ENCODE measurements around the gene KIRREL3. TPM values are rescaled to one million over a fixed set of nuclear protein-coding genes. Genes with fewer than 3 reads are reported as not detected.

The KIRREL3 gene
- total and polyA plus RNA-seq, 2 of the 8 experiments (the other 6 are each of a cell fraction or from before 2014, with no cell fraction given), result 0.29 to 0.32 TPM

GRCh38 chr11:126446581-126446980 lies 554.0 kb downstream of the KIRREL3 start:
- Histone ChIP-seq H3K27ac (ENCODE audit: low read depth, low read length) (no peak overlapping the region), H3K23ac (ENCODE audit: insufficient read length) (no peak overlapping the region), H3K4ac (replicated peaks; ENCODE audit: insufficient read length, low read depth, low read length) (no peak overlapping the region), H2BK5ac (ENCODE audit: low read depth, low read length) (no peak overlapping the region), H3K4me2 (ENCODE audit: insufficient read depth in 1 of 2, low read depth in 2 of 2, low read length in 2 of 2) (no peak overlapping the region), H3K9ac (replicated peaks in 1 of 4; ENCODE audit: extremely low read depth in 1 of 4, low read depth in 3 of 4, low read length in 3 of 4) (no peak overlapping the region), H3K79me1 (ENCODE audit: low read depth, low read length) (peaks cover 4% of the 10 kb centered on the region), H4K8ac (ENCODE audit: extremely low read depth, insufficient read depth, low read length) (no peak overlapping the region), H4K5ac (ENCODE audit: insufficient read length, low read depth, low read length) (no peak overlapping the region), H3K56ac (replicated peaks; ENCODE audit: insufficient read length, low read depth, low read length) (no peak overlapping the region), H4K91ac (replicated peaks; ENCODE audit: insufficient read length, low read length) (no peak overlapping the region), H2AK5ac (ENCODE audit: low read depth, low read length) (no peak overlapping the region), H3K4me3 (ENCODE audit: extremely low read depth in 1 of 4, insufficient read depth in 2 of 4, low read depth in 3 of 4, low read length in 4 of 4) (no peak overlapping the region), H3K23me2 (ENCODE audit: low read depth, low read length) (peaks cover 13% of the 10 kb centered on the region), H4K20me1 (replicated peaks in 1 of 2; ENCODE audit: control insufficient read depth in 1 of 2, insufficient read depth in 2 of 2, low read length in 2 of 2) (peaks cover 0 to 16% of the 10 kb centered on the region in 2 experiments), H3K36me3 (ENCODE audit: control insufficient read depth in 2 of 4, insufficient read depth in 4 of 4, low read length in 3 of 4) (no peaks in the 10 kb centered on the region; a peak in 1 of 8 replicates), H3K4me1 (replicated peaks in 1 of 4; ENCODE audit: control insufficient read depth in 3 of 4, insufficient read depth in 4 of 4, low read length in 3 of 4) (peaks cover 1 to 5% (median 2%) of the 10 kb centered on the region in 4 experiments; a peak in 4 of 7 replicates), H2AFZ (ENCODE audit: low read length) (no peak overlapping the region), H3K27me3 (replicated peaks in 1 of 4; ENCODE audit: control insufficient read depth in 3 of 4, extremely low read depth in 1 of 4, insufficient read depth in 3 of 4, low read length in 3 of 4) (no peaks in the 10 kb centered on the region), H2BK20ac (ENCODE audit: low read length) (no peak overlapping the region), H2BK120ac (replicated peaks; ENCODE audit: low read depth, low read length) (no peak overlapping the region), H3K18ac (ENCODE audit: extremely low read depth, low read length) (no peak overlapping the region), H3K14ac (ENCODE audit: insufficient read length) (no peak overlapping the region), H3K9me3 (ENCODE audit: insufficient read depth in 2 of 2, low read depth in 1 of 2, low read length in 1 of 2) (peaks cover 7 to 12% of the 10 kb centered on the region in 2 experiments; a peak in 3 of 4 replicates), H2BK12ac (ENCODE audit: low read depth, low read length) (no peak overlapping the region), H2BK15ac (ENCODE audit: low read length) (no peak overlapping the region), H3K79me2 (ENCODE audit: control insufficient read depth in 1 of 2, insufficient read depth in 2 of 2, low read length in 2 of 2) (no peaks in the 10 kb centered on the region)
- no peak for FAIRE-seq
- DNase-seq (ENCODE audit: low read depth in 1 of 2, low spot score in 2 of 2), result no peak
- WGBS, 2 experiments (ENCODE audit: extremely low coverage in 1 of 2, insufficient coverage in 1 of 2, insufficient read length in 1 of 2, insufficient replicate concordance in 2 of 2, low coverage in 1 of 2, low lambda C conversion rate in 2 of 2, missing lambda C conversion rate in 1 of 2), result 73% methylated on average over 8 of the region's 10 CpGs; no CpG with 5 or more reads in 1 of the 2 experiments
- POLR2A ChIA-PET (ENCODE audit: partially characterized antibody), result no interaction called here
- CTCF ChIA-PET (ENCODE audit: partially characterized antibody), result interaction anchor here (1.2 to 3.2 kb wide), 5 partner anchors 10 to 34 kb away, joined by 3 to 21 read pairs (median 4); no protein-coding TSS in a partner anchor
- TF ChIP-seq POLR2AphosphoS5 (IDR thresholded peaks at IDR 0.05; ENCODE audit: low read depth, low read length), result no peak
- no peak for TF ChIP-seq RFX5 (IDR thresholded peaks at IDR 0.05; ENCODE audit: borderline replicate concordance, low read depth, low read length)
- no peak for TF ChIP-seq BACH1 (IDR thresholded peaks at IDR 0.05; ENCODE audit: low read length)
- TF ChIP-seq KDM1A (IDR thresholded peaks at IDR 0.05; ENCODE audit: borderline replicate concordance, low read length), result no peak
- no peak for TF ChIP-seq CHD1 (IDR thresholded peaks at IDR 0.05; ENCODE audit: low read depth, low read length)
- no peak for TF ChIP-seq ATF3 (IDR thresholded peaks at IDR 0.05; ENCODE audit: insufficient read depth, low read depth, low read length)
- TF ChIP-seq CBX5 (IDR thresholded peaks at IDR 0.05; ENCODE audit: low read depth, low read length), result no peak
- no peak for TF ChIP-seq RNF2 (IDR thresholded peaks at IDR 0.05; ENCODE audit: borderline replicate concordance, low read depth, low read length, missing control alignments, poor library complexity, severe bottlenecking)
- no peak for TF ChIP-seq CHD2 (IDR thresholded peaks at IDR 0.05; ENCODE audit: low read length)
- no peak for TF ChIP-seq SRF (IDR thresholded peaks at IDR 0.05; ENCODE audit: low read depth, low read length)
- TF ChIP-seq PHF8 (conservative IDR thresholded peaks at IDR 0.05; ENCODE audit: low read depth, low read length), result no peak
- no peak for TF ChIP-seq FOSL1 (IDR thresholded peaks at IDR 0.05; ENCODE audit: insufficient read depth, low read depth, low read length)
- no peak for TF ChIP-seq CREB1 (IDR thresholded peaks at IDR 0.05)
- no peak for TF ChIP-seq BCL11A (IDR thresholded peaks at IDR 0.05; ENCODE audit: low read depth in 2 of 2, low read length in 2 of 2)

All from H1 (cell line).